ENCODE data around the gene CAPN5.

DNA sequence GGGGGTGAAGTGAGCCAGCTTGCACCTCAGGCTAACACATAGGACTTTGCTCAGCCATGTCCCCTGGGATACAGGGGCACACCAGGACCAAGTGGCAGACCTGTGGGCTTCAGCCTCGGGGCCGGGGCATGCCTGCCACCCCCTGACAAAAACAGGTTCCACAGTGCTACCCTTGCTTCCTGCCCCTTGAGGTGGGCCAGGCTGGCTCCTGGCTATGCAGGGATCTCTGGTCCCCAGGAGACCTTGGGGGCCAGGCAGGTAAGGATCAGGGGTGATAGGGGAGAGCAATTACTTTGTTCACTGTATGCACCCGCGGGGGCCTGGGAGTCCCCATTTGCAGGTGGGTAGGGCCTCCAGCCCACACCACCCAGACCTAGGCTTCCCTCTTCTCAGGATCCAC is 58.9 kb downstream of the CAPN5 start:
- TF ChIP-seq, protein P1, sequence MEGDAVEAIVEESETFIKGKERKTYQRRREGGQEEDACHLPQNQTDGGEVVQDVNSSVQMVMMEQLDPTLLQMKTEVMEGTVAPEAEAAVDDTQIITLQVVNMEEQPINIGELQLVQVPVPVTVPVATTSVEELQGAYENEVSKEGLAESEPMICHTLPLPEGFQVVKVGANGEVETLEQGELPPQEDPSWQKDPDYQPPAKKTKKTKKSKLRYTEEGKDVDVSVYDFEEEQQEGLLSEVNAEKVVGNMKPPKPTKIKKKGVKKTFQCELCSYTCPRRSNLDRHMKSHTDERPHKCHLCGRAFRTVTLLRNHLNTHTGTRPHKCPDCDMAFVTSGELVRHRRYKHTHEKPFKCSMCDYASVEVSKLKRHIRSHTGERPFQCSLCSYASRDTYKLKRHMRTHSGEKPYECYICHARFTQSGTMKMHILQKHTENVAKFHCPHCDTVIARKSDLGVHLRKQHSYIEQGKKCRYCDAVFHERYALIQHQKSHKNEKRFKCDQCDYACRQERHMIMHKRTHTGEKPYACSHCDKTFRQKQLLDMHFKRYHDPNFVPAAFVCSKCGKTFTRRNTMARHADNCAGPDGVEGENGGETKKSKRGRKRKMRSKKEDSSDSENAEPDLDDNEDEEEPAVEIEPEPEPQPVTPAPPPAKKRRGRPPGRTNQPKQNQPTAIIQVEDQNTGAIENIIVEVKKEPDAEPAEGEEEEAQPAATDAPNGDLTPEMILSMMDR (IDR thresholded peaks at IDR 0.05) = no peak
- TF ChIP-seq POLR2A (IDR thresholded peaks at IDR 0.05) (no peak), POLR2AphosphoS5 (IDR thresholded peaks at IDR 0.05) (no peak)
